H9 (cell line): ENCODE data around the gene METRN. TPM values are rescaled to one million over a fixed set of nuclear protein-coding genes. Genes with fewer than 3 reads are reported as not detected.
A peak's percentile ranks its signal among the peaks of the same experiment; 100 is the strongest.

Experiments
- DNase-seq: peaks from one replicate; pipeline ENCODE4 v3.0.0-alpha.2; 2017
- H2AFZ ChIP-seq: one replicate; pipeline ENCODE4 v1.6.1; 2013; ENCODE audit warnings: mild to moderate bottlenecking, low read length, control low read depth, moderate library complexity
- H2AK5ac ChIP-seq: 2 replicates; pipeline ENCODE4 v1.6.1; 2013; ENCODE audit warnings: low read length, control low read depth, mixed read lengths; ENCODE audit not compliant: insufficient read length
- H2BK120ac ChIP-seq: one replicate; pipeline ENCODE4 v1.6.1; 2013; ENCODE audit warnings: low read depth, mild to moderate bottlenecking, low read length, control low read depth, inconsistent platforms; ENCODE audit not compliant: poor library complexity, severe bottlenecking
- H2BK12ac ChIP-seq: 2 replicates; pipeline ENCODE4 v1.6.1; 2013; ENCODE audit warnings: low read length, control low read depth, mixed read lengths, low read depth; ENCODE audit not compliant: insufficient read length
- H2BK15ac ChIP-seq: 2 replicates; pipeline ENCODE4 v1.6.1; 2013; ENCODE audit warnings: low read depth, low read length, control low read depth
- H2BK20ac ChIP-seq: one replicate; pipeline ENCODE4 v1.6.1; 2013; ENCODE audit warnings: low read depth, mild to moderate bottlenecking, low read length, control low read depth, inconsistent platforms; ENCODE audit not compliant: poor library complexity, severe bottlenecking
- H2BK5ac ChIP-seq: 2 replicates; pipeline ENCODE4 v1.6.1; 2013; ENCODE audit warnings: low read length, control low read depth, mixed read lengths; ENCODE audit not compliant: insufficient read length
- H3K14ac ChIP-seq: 2 replicates; pipeline ENCODE4 v1.6.1; 2013; ENCODE audit warnings: low read length, control low read depth; ENCODE audit not compliant: insufficient read depth
- H3K18ac ChIP-seq: 2 replicates; pipeline ENCODE4 v1.6.1; 2013; ENCODE audit warnings: low read depth, mild to moderate bottlenecking, mixed read lengths, low read length, control low read depth; ENCODE audit not compliant: insufficient read length
- H3K23ac ChIP-seq: 2 replicates; pipeline ENCODE4 v1.6.1; 2013; ENCODE audit warnings: low read length, control low read depth, mixed read lengths, low read depth; ENCODE audit not compliant: insufficient read length
- H3K23me2 ChIP-seq: 2 replicates; pipeline ENCODE4 v1.6.1; 2013; ENCODE audit warnings: low read depth, mild to moderate bottlenecking, mixed read lengths, low read length, control low read depth; ENCODE audit not compliant: insufficient read length, poor library complexity, severe bottlenecking
- H3K27ac ChIP-seq: 2 replicates; pipeline ENCODE4 v1.5.1; 2013; ENCODE audit warnings: low read length, control low read depth, mixed read lengths, low read depth; ENCODE audit not compliant: insufficient read length
- H3K27me3 ChIP-seq: 2 replicates; pipeline ENCODE4 v1.6.1; 2013; ENCODE audit warnings: low read length, control low read depth, inconsistent platforms; ENCODE audit not compliant: insufficient read depth
- H3K4ac ChIP-seq: 2 replicates; pipeline ENCODE4 v1.6.1; 2013; ENCODE audit warnings: low read depth, mild to moderate bottlenecking, control low read depth, inconsistent platforms, low read length, moderate library complexity
- H3K4me1 ChIP-seq: 2 replicates; pipeline ENCODE4 v1.6.1; 2013; ENCODE audit warnings: low read length, control low read depth, inconsistent platforms; ENCODE audit not compliant: insufficient read depth
- H3K4me2 ChIP-seq: 2 replicates; pipeline ENCODE4 v1.6.1; 2013; ENCODE audit warnings: low read length, control low read depth, mixed read lengths; ENCODE audit not compliant: insufficient read length, insufficient read depth
- H3K56ac ChIP-seq: 2 replicates; pipeline ENCODE4 v1.6.1; 2013; ENCODE audit warnings: low read depth, mild to moderate bottlenecking, mixed read lengths, low read length, control low read depth; ENCODE audit not compliant: insufficient read length
- H3K79me1 ChIP-seq: 2 replicates; pipeline ENCODE4 v1.6.1; 2013; ENCODE audit warnings: low read depth, mild to moderate bottlenecking, moderate library complexity, low read length, control low read depth, inconsistent platforms; ENCODE audit not compliant: insufficient read depth, poor library complexity, severe bottlenecking
- H3K79me2 ChIP-seq: 2 replicates; pipeline ENCODE4 v1.6.1; 2013; ENCODE audit warnings: low read length, control low read depth, inconsistent platforms; ENCODE audit not compliant: insufficient read depth
- H3K9ac ChIP-seq: 2 replicates; pipeline ENCODE4 v1.6.1; 2013; ENCODE audit warnings: low read length, control low read depth, mixed read lengths; ENCODE audit not compliant: insufficient read length; ENCODE audit errors: extremely low read depth
- H3K9me3 ChIP-seq: one replicate; pipeline ENCODE4 v1.6.1; 2013; ENCODE audit warnings: low read depth, low read length, inconsistent platforms; ENCODE audit not compliant: control insufficient read depth
- H3T11ph ChIP-seq: one replicate; pipeline ENCODE4 v1.6.1; 2013; ENCODE audit warnings: mild to moderate bottlenecking, low read length, control low read depth, inconsistent platforms
- H4K20me1 ChIP-seq: one replicate; pipeline ENCODE4 v1.6.1; 2013; ENCODE audit not compliant: control insufficient read depth, insufficient read length, insufficient read depth
- H4K5ac ChIP-seq: 2 replicates; pipeline ENCODE4 v1.6.1; 2013; ENCODE audit warnings: low read depth, mild to moderate bottlenecking, mixed read lengths, low read length, control low read depth; ENCODE audit not compliant: insufficient read length
- H4K8ac ChIP-seq: replicated peaks from 2 replicates; pipeline ENCODE4 v1.6.1; 2013; ENCODE audit warnings: low read length, control low read depth, mixed read lengths, low read depth; ENCODE audit not compliant: insufficient read length
- H4K91ac ChIP-seq: 2 replicates; pipeline ENCODE4 v1.6.1; 2013; ENCODE audit warnings: low read depth, mild to moderate bottlenecking, moderate library complexity, mixed read lengths, low read length, control low read depth; ENCODE audit not compliant: insufficient read length
- H3K27ac Mint-ChIP-seq, 3 experiments: 2 replicates in 2 of 3; 3 replicates in 1 of 3; pipeline ENCODE4 v1.8.0; 2020 to 2021; ENCODE audit warnings: mixed read lengths in 3 of 3, mild to moderate bottlenecking in 1 of 3, moderate library complexity in 1 of 3
- H3K27me3 Mint-ChIP-seq: 2 replicates; pipeline ENCODE4 v1.8.0; 2021; ENCODE audit warnings: low read depth, mild to moderate bottlenecking, moderate library complexity, mixed read lengths
- H3K36me3 Mint-ChIP-seq, 3 experiments: 2 replicates in 2 of 3; 3 replicates in 1 of 3; pipeline ENCODE4 v1.8.0; 2020 to 2021; ENCODE audit warnings: low read depth in 3 of 3, mixed read lengths in 3 of 3; ENCODE audit not compliant: insufficient read depth in 1 of 3
- H3K4me1 Mint-ChIP-seq, 2 experiments: 2 replicates each; pipeline ENCODE4 v1.8.0; 2020; ENCODE audit warnings: mixed read lengths in 2 of 2
- H3K4me3 Mint-ChIP-seq, 2 experiments: 2 replicates in 1 of 2; 3 replicates in 1 of 2; pipeline ENCODE4 v1.8.0; 2020 to 2021; ENCODE audit warnings: mild to moderate bottlenecking in 2 of 2, mixed read lengths in 2 of 2, moderate library complexity in 1 of 2
- H3K9me3 Mint-ChIP-seq, 2 experiments: 2 replicates in 1 of 2; 3 replicates in 1 of 2; pipeline ENCODE4 v1.8.0; 2020; ENCODE audit warnings: mild to moderate bottlenecking in 2 of 2, mixed read lengths in 2 of 2, moderate library complexity in 1 of 2
- CTCF ChIP-seq: fragments of 200-600 bp; sonication (generic); conservative IDR thresholded peaks from 3 replicates; pipeline ENCODE4 v1.8.0; 2021; ENCODE audit warnings: antibody characterized with exemption, mild to moderate bottlenecking
- WGBS: extraction: QIAGEN DNeasy Blood & Tissue Kit; methylation state at CpG from one replicate; pipeline ENCODE4 v1.1.7; 2013; ENCODE audit warnings: missing lambda C conversion rate, low lambda C conversion rate, mixed read lengths; ENCODE audit not compliant: insufficient read length; ENCODE audit errors: extremely low coverage; 5-methylcytosine and 5-hydroxymethylcytosine counted together
- total RNA-seq: library from RNA; stranded (reverse); gene quantifications from 2 replicates; pipeline ENCODE4 v1.2.1, GENCODE V29; 2021

The METRN gene
- total RNA-seq, 1 experiment from 2014 or later = 26.2 TPM

- Histone ChIP-seq H4K5ac (no peak overlapping the region), H3K9me3 (no peaks in the 10 kb centered on the region), H3K79me1 (no peaks in the 10 kb centered on the region), H2BK20ac (no peak overlapping the region), H3K14ac (no peak overlapping the region), H2BK120ac (no peak overlapping the region), H3K27me3 (no peaks in the 10 kb centered on the region; the same call in 1 of the 2 replicates), H2AFZ (no peak overlapping the region), H4K91ac (no peak overlapping the region), H3K18ac (no peak overlapping the region), H4K8ac (no peak overlapping the region), H3K56ac (no peak overlapping the region), H3K23ac (no peak overlapping the region), H2BK5ac (no peak overlapping the region), H2BK15ac (no peak overlapping the region), H2AK5ac (no peak overlapping the region), H4K20me1 (no peaks in the 10 kb centered on the region), H3K79me2 (no peaks in the 10 kb centered on the region), H2BK12ac (no peak overlapping the region), H3K23me2 (peaks cover 10% of the 10 kb centered on the region), H3K9ac (no peak overlapping the region), H3T11ph (no peak overlapping the region), H3K4ac (no peak overlapping the region), H3K4me2 (no peak overlapping the region), H3K27ac (no peak overlapping the region), H3K4me1 (no peaks in the 10 kb centered on the region)
- no peak overlapping the region for H3K27ac Mint-ChIP-seq
- peak overlapping the region in 1 of 2 experiments; percentile 78; a peak in 1 of 5 replicates for H3K4me3 Mint-ChIP-seq
- no peaks in the 10 kb centered on the region; a peak in 1 of 5 replicates for H3K9me3 Mint-ChIP-seq
- H3K4me1 Mint-ChIP-seq = peaks cover 17 to 31% of the 10 kb centered on the region in 2 experiments
- WGBS = no CpG with 5 or more reads among the region's 29 CpGs
- DNase-seq = no peak
- H3K36me3 Mint-ChIP-seq = no peaks in the 10 kb centered on the region
- H3K27me3 Mint-ChIP-seq = peaks cover 48% of the 10 kb centered on the region
- no peak for TF ChIP-seq CTCF
Observed at GRCh38 chr16:716768-717325, 1.9 kb downstream of the METRN start.
